HepG2 (cell line): ENCODE data around the gene CD19. TPM values are rescaled to one million over a fixed set of nuclear protein-coding genes. Genes with fewer than 3 reads are reported as not detected.
A peak's percentile ranks its signal among the peaks of the same experiment; 100 is the strongest.

Experiments
- FOXK2 ChIP-seq: fragments of 450-650 bp; IDR thresholded peaks from 2 replicates; pipeline ENCODE4 v1.6.1; 2016
- HMGXB3 ChIP-seq: sonication (generic); formaldehyde crosslinking; IDR thresholded peaks from 2 replicates; pipeline ENCODE4 v1.4.0; 2020; ENCODE audit warnings: missing genetic modification reagents, borderline replicate concordance
- JUN ChIP-seq: sonication (generic); formaldehyde crosslinking; IDR thresholded peaks from 2 replicates; pipeline ENCODE4 v1.4.0; 2020; ENCODE audit warnings: mild to moderate bottlenecking, missing genetic modification reagents
- KDM2A ChIP-seq: sonication (generic); formaldehyde crosslinking; IDR thresholded peaks from 2 replicates; pipeline ENCODE4 v1.4.0; 2020; ENCODE audit warnings: low read depth, missing genetic modification reagents, borderline replicate concordance
- SOX5 ChIP-seq: IDR thresholded peaks from 2 replicates; pipeline ENCODE4 v1.6.1; 2016; ENCODE audit warnings: borderline replicate concordance
- THRA ChIP-seq: sonication (generic); formaldehyde crosslinking; IDR thresholded peaks from 2 replicates; pipeline ENCODE4 v1.4.0; 2020; ENCODE audit warnings: missing genetic modification reagents, borderline replicate concordance
- THYN1 ChIP-seq: sonication (generic); formaldehyde crosslinking; IDR thresholded peaks from 2 replicates; pipeline ENCODE4 v1.8.1; 2023; ENCODE audit warnings: low read depth, mild to moderate bottlenecking, moderate library complexity, missing genetic modification reagents, borderline replicate concordance
- ZBTB26 ChIP-seq: IDR thresholded peaks from 2 replicates; pipeline ENCODE4 v1.6.1; 2016; ENCODE audit warnings: missing compliant biosample characterization, missing genetic modification reagents, borderline replicate concordance
- ZKSCAN8 ChIP-seq: IDR thresholded peaks from 2 replicates; pipeline ENCODE4 v1.6.1; 2016; ENCODE audit warnings: borderline replicate concordance, missing genetic modification reagents, missing compliant biosample characterization
- ZNF12 ChIP-seq: sonication (generic); formaldehyde crosslinking; IDR thresholded peaks from 2 replicates; pipeline ENCODE4 v1.5.0; 2020; ENCODE audit warnings: missing genetic modification reagents
- ZNF333 ChIP-seq: sonication (generic); formaldehyde crosslinking; IDR thresholded peaks from 2 replicates; pipeline ENCODE4 v1.4.0; 2020; ENCODE audit warnings: mild to moderate bottlenecking, missing genetic modification reagents, borderline replicate concordance
- ZNF350 ChIP-seq: sonication (generic); formaldehyde crosslinking; IDR thresholded peaks from 2 replicates; pipeline ENCODE4 v1.4.0; 2020; ENCODE audit warnings: mild to moderate bottlenecking, low read depth, missing genetic modification reagents, borderline replicate concordance
- ZNF674 ChIP-seq: sonication (generic); formaldehyde crosslinking; IDR thresholded peaks from 2 replicates; pipeline ENCODE4 v1.5.0; 2020; ENCODE audit warnings: low read depth, mild to moderate bottlenecking, missing genetic modification reagents
- ZNF737 ChIP-seq: sonication (generic); formaldehyde crosslinking; IDR thresholded peaks from 2 replicates; pipeline ENCODE4 v1.5.0; 2020; ENCODE audit warnings: missing genetic modification reagents, mild to moderate bottlenecking, borderline replicate concordance
- ZNF775 ChIP-seq: sonication (generic); formaldehyde crosslinking; IDR thresholded peaks from 2 replicates; pipeline ENCODE4 v1.4.0; 2020; ENCODE audit warnings: missing genetic modification reagents, mild to moderate bottlenecking, moderate library complexity, borderline replicate concordance
- ZXDC ChIP-seq: sonication (generic); formaldehyde crosslinking; IDR thresholded peaks from 2 replicates; pipeline ENCODE4 v1.5.0; 2020; ENCODE audit warnings: mild to moderate bottlenecking, missing genetic modification reagents
- polyA plus RNA-seq, 8 experiments: library from polyadenylated mRNA; depleted of rRNA in 3 of 8; stranded (reverse) in 7 of 8; unstranded in 1 of 8; fragments of >200 nt; fragmentation: Illumina TruSeq in 4 of 8; extraction: Trizol in 4 of 8; gene quantifications; 2 replicates each; pipeline versions ENCODE4 v1.2.1 to v1.2.3, GENCODE V29; 2011 to 2016; ENCODE audit warnings: low read depth in 4 of 8, missing spikeins in 1 of 8, mixed read lengths in 1 of 8; ENCODE audit not compliant: insufficient read depth in 1 of 8
- total RNA-seq, 5 experiments: library from RNA; depleted of rRNA; stranded (reverse); fragments of >200 nt; fragmentation: Illumina TruSeq; extraction: Trizol; gene quantifications; 2 replicates each; pipeline ENCODE4 v1.2.3, GENCODE V29; 2016; ENCODE audit warnings: low read depth in 1 of 5
- TF ChIP-seq, protein P1 (sequence below): sonication (generic); formaldehyde crosslinking; IDR thresholded peaks from 2 replicates; pipeline ENCODE4 v1.4.0; 2020; ENCODE audit warnings: missing genetic modification reagents

CD19 gene
- total and polyA plus RNA-seq, 2 of the 13 experiments (the other 11 are each of a cell fraction or from before 2014, with no cell fraction given): 0.55 to 1.1 TPM

GRCh38 chr16:28924762-28925385 lies 6.9 kb upstream of the CD19 start, which contains the start of gene RABEP2 (continued):
- TF ChIP-seq THRA (CRISPR knock-in tag) (no peak), ZNF674 (no peak), ZNF333 (no peak), HMGXB3 (CRISPR knock-in tag) (0 out of 2 replicates have a peak, but pooled peaks have one; percentile 60), FOXK2 (no peak), SOX5 (0 out of 2 replicates have a peak, but pooled peaks have one; percentile 8), ZXDC (CRISPR knock-in tag) (no peak), JUN (CRISPR knock-in tag) (no peak), ZNF737 (CRISPR knock-in tag) (no peak), ZBTB26 (CRISPR knock-in tag) (no peak), ZNF12 (CRISPR knock-in tag) (no peak), ZKSCAN8 (CRISPR knock-in tag) (no peak), ZNF775 (CRISPR knock-in tag) (no peak), THYN1 (CRISPR knock-in tag) (no peak), ZNF350 (CRISPR knock-in tag) (peak; percentile 56; the same call in 1 of the 2 replicates), KDM2A (no peak; the same call in 1 of the 2 replicates)
- TF ChIP-seq, protein P1, sequence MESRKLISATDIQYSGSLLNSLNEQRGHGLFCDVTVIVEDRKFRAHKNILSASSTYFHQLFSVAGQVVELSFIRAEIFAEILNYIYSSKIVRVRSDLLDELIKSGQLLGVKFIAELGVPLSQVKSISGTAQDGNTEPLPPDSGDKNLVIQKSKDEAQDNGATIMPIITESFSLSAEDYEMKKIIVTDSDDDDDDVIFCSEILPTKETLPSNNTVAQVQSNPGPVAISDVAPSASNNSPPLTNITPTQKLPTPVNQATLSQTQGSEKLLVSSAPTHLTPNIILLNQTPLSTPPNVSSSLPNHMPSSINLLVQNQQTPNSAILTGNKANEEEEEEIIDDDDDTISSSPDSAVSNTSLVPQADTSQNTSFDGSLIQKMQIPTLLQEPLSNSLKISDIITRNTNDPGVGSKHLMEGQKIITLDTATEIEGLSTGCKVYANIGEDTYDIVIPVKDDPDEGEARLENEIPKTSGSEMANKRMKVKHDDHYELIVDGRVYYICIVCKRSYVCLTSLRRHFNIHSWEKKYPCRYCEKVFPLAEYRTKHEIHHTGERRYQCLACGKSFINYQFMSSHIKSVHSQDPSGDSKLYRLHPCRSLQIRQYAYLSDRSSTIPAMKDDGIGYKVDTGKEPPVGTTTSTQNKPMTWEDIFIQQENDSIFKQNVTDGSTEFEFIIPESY: no peak
